Tibial nerve (tissue), 4 donors: ENCODE data around the gene SMIM41. TPM values are rescaled to one million over a fixed set of nuclear protein-coding genes. Genes with fewer than 3 reads are reported as not detected.

ENCODE experiments used
- DNase-seq, 2 donors: peaks; one replicate each; pipeline ENCODE4 v3.0.0-alpha.2; 2019; ENCODE audit warnings: low spot score in 2 of 2
- H3K27ac ChIP-seq, 4 donors: fragments of 200-600 bp; sonication (generic) in 3 of 4; one replicate each; pipeline ENCODE4 v1.5.1; 2017 to 2019; ENCODE audit warnings: mild to moderate bottlenecking in 1 of 4
- H3K27me3 ChIP-seq, 2 donors: fragments of 200-600 bp; sonication (generic) in 1 of 2; one replicate each; pipeline versions ENCODE4 v1.5.1 to v1.6.0; 2017 to 2019
- H3K36me3 ChIP-seq, 3 donors: fragments of 200-600 bp; sonication (generic); one replicate each; pipeline ENCODE4 v1.5.1; 2018 to 2019
- H3K4me1 ChIP-seq, 4 donors: fragments of 200-600 bp; sonication (generic) in 3 of 4; one replicate each; pipeline ENCODE4 v1.5.1; 2017 to 2019
- H3K4me3 ChIP-seq, 4 donors: fragments of 200-600 bp; sonication (generic) in 3 of 4; one replicate each; pipeline ENCODE4 v1.5.1; 2017 to 2019; ENCODE audit warnings: mild to moderate bottlenecking in 1 of 4, moderate library complexity in 1 of 4
- H3K9me3 ChIP-seq, 4 donors: fragments of 200-600 bp; sonication (generic) in 3 of 4; one replicate each; pipeline ENCODE4 v1.5.1; 2017 to 2019
- CTCF ChIP-seq, 5 experiments: fragments of 200-600 bp in 3 of 5; fragments of 450-650 bp in 2 of 5; sonication (generic) in 3 of 5; IDR thresholded peaks; one replicate each; pipeline ENCODE4 v1.5.1; 2016 to 2019; ENCODE audit warnings: antibody characterized with exemption in 5 of 5, mild to moderate bottlenecking in 3 of 5, moderate library complexity in 2 of 5
- EP300 ChIP-seq, 2 donors: sonication (generic); formaldehyde crosslinking; IDR thresholded peaks; one replicate each; pipeline ENCODE4 v1.6.1; 2017; ENCODE audit warnings: antibody characterized with exemption in 2 of 2, mild to moderate bottlenecking in 1 of 2
- POLR2A ChIP-seq, 2 donors: fragments of 450-650 bp; IDR thresholded peaks; one replicate each; pipeline ENCODE4 v1.6.1; 2017; ENCODE audit warnings: antibody characterized with exemption in 2 of 2, mild to moderate bottlenecking in 2 of 2, moderate library complexity in 2 of 2
- WGBS, 2 donors: methylation state at CpG; one replicate each; pipeline ENCODE4 v1.1.5; 2018; 5-methylcytosine and 5-hydroxymethylcytosine counted together
- total RNA-seq, 4 donors: library from RNA; depleted of rRNA; stranded (reverse); fragments of >200 nt; gene quantifications; one replicate each; pipeline ENCODE4 v1.1.0, GENCODE V29; 2016

The SMIM41 gene
- 10 to 100 TPM; 16.5 to 78.7 (median 39.3) TPM for total RNA-seq

- Histone ChIP-seq H3K4me1 (peaks cover 0 to 48% (median 32%) of the 10 kb centered on the region in 4 donors), H3K4me3 (peak within 1 kb of the TSS in 3 of 4 donors; percentile 21 to 37 (median 24))
Measured at GRCh38 chr12:52079576-52080402, at the start of gene SMIM41. Gene SMIM41, plus strand, starts transcription at chr12:52079704. Its CDS starts 76 bp downstream, at chr12:52079780.

GRCh38 chr12:52032446-52032803 lies 47.1 kb upstream of the SMIM41 start:
- peak; percentile 80 to 95 for DNase-seq
- no peaks in the 10 kb centered on the region for H3K36me3 ChIP-seq
- peaks cover 4 to 46% (median 26%) of the 10 kb centered on the region in 4 donors for H3K4me1 ChIP-seq
- H3K27ac ChIP-seq = peak overlapping the region; percentile 87 to 99 (median 93)
- peak overlapping the region; percentile 18 to 44 (median 28) for H3K4me3 ChIP-seq
- no peaks in the 10 kb centered on the region for H3K27me3 ChIP-seq
- WGBS, 2 donors = 5 to 7% methylated on average over 5 of the region's 5 CpGs
- H3K9me3 ChIP-seq = no peaks in the 10 kb centered on the region
- TF ChIP-seq CTCF (IDR thresholded peaks at IDR 0.05) (no peak), EP300 (IDR thresholded peaks at IDR 0.05) (no peak), POLR2A (IDR thresholded peaks at IDR 0.05) (no peak)

More at GRCh38 chr12:52079576-52080402, at the start of gene SMIM41:
- WGBS, 2 donors = 52 to 73% methylated on average over 53 to 71 of the region's 87 CpGs
- H3K9me3 ChIP-seq = no peaks in the 10 kb centered on the region
- H3K27me3 ChIP-seq = no peaks in the 10 kb centered on the region
- peak within 1 kb of the TSS; percentile 35 to 93 (median 86) for H3K27ac ChIP-seq
- H3K36me3 ChIP-seq = peaks cover 0 to 56% (median 6%) of the 10 kb centered on the region in 3 donors
- no peak for DNase-seq
- TF ChIP-seq EP300 (IDR thresholded peaks at IDR 0.05) (no peak), CTCF (IDR thresholded peaks at IDR 0.05) (no peak), POLR2A (IDR thresholded peaks at IDR 0.05) (no peak)

DNA sequence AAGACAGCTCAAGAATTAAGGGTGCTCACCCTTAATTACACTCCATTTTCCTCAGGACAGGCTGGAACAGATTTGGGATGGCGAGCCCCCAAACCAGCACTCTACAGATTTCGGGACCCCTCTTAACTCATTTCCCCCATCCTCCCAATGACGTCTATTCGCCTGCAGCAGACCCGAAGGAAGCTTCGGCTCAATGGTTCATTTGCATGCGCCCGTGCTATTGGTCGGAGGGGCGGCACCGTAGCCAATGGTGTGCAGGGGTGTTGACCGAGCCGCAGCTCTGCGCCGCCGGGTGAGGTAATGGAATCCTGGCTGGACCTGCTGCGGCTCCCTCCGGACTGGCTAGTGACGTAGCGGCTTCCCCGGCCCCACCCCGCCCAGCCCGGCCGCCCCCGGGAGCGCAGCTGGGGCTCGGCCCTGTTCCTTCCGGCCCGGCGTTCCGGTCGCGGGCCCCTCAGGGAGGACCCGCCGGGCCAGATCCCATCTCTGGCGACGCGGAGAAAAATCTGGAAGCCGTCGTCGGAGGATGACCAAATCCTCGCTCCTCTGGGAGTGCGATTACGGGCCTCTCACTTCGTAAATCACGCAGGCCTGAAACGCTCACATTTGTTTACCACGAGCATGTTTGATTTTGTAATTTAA lies 46.6 kb upstream of the SMIM41 start:
- Histone ChIP-seq H3K9me3 (no peaks in the 10 kb centered on the region), H3K4me3 (peak overlapping the region; percentile 18 to 44 (median 28)), H3K36me3 (no peaks in the 10 kb centered on the region), H3K4me1 (peaks cover 4 to 51% (median 28%) of the 10 kb centered on the region in 4 donors), H3K27me3 (no peaks in the 10 kb centered on the region), H3K27ac (peak overlapping the region; percentile 87 to 99 (median 93))
- TF ChIP-seq EP300 (IDR thresholded peaks at IDR 0.05) (peak; percentile 96), POLR2A (IDR thresholded peaks at IDR 0.05) (peak in 1 of 2 donors; percentile 95), CTCF (IDR thresholded peaks at IDR 0.05) (peak in 2 of 5 experiments; percentile 9 to 43)
- WGBS, 2 donors = 1% methylated on average over 28 to 38 of the region's 48 CpGs
- peak; percentile 93 to 97 for DNase-seq

DNA sequence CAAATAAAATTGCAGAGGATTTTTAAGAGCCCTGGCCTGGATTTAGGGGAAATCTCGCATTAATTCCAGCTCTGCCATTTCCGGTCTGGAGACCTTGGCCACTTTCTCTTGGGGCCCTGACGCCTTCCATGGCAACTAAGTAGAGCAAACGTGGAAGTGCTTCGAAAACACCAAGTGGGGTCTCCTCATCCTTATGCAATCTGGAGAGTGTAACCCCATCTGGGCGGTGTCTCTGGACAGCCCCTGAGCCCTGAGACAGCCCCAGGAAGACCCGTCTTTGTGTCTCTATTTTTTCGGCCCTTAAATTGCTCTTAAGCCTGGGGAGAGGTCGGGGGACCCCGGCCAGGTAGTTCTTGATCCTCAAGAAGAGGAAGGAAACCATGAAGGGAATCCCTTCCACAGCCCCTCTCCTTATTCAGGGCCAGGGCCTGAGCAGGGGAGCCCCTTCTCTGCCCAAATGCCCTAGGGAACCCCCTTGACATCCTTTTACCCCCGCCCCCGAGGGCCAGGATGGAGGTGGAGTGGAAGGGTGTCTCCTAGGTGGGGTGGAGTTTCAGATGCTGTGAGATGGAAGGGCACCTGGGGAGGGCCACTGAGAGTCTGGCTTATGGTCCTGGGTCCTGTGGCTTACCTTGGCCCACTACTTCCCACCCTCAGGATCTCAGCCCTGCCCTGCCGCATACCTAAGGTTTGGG lies 45.9 kb upstream of the SMIM41 start:
- H3K9me3 ChIP-seq = no peaks in the 10 kb centered on the region
- DNase-seq = no peak
- WGBS, 2 donors = 55 to 59% methylated on average over 13 of the region's 13 CpGs
- H3K4me1 ChIP-seq = peaks cover 4 to 58% (median 28%) of the 10 kb centered on the region in 4 donors
- TF ChIP-seq EP300 (IDR thresholded peaks at IDR 0.05) = no peak
- TF ChIP-seq POLR2A (IDR thresholded peaks at IDR 0.05) = no peak
- TF ChIP-seq CTCF (IDR thresholded peaks at IDR 0.05) = no peak
- no peaks in the 10 kb centered on the region for H3K36me3 ChIP-seq
- H3K27ac ChIP-seq = peak overlapping the region; percentile 87 to 99 (median 93)
- H3K27me3 ChIP-seq = no peaks in the 10 kb centered on the region
- H3K4me3 ChIP-seq = peak overlapping the region in 3 of 4 donors; percentile 19 to 44 (median 38)
